Activated CD8-positive, alpha-beta memory T cell treated with anti-CD3 and anti-CD28 coated beads, Interleukin-2, amount 50 U/mL, for 4 hours (primary cell): ENCODE results near the gene RBM4.

Experiments
- DNase-seq: peaks from one replicate; pipeline ENCODE4 v3.0.0-alpha.2; 2020

Gene RBM4

DNA sequence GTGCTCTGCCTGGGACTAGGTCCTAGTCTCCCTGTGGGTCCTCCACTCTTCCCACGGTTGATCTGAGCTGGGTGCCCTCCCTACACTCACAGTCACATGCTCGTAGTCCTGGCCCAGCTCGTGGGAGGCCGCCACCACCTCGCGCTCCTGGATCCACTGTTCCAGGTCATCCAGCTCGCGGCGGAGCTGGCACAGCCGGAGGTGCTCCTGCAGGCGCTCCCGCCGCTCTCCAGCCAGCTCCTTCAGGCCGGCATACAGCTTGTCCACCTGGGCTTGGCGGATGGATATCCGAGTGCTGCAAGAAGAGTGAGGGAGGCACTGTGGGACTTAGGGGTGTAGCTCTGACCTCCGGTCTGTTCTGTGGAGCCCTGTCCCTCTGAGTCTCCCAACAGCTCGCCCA lies 53.9 kb downstream of the RBM4 start:
- no peak for DNase-seq

GRCh38 chr11:66692871-66693331 lies 54.4 kb downstream of the RBM4 start:
- DNase-seq = no peak

DNA sequence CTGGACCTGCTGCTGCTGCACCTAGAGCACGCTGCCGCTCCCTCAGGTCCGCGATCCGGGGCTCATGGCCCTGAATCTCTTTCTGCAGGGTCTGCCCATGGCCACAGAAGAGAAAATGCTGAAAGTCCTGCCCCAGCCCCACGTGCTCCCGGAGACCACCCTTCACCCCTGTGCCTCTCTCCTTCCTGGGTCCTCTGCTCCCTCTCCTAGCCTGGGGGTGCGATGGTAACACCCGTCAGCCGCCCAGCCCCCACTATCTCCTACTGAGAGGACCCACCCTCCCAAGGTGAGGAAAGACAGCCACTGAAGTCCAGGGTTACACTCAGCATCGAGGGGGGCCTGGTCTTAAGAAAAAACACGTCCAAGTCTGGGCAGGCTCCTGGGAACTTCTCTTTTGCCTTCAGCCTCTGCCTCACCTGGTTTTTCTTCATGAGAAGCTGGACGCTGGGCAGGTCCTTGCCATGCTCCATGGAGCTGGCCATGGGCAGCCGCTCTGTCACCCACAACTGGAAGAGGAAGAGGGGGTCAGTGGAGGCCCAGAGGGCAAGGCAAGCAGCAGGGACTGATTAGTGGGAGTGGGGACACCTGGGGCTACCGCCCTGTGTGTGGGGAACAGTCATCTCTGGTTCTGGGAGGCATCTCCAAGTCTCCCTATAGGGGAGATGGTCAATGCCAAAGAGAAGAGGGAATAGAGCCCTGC lies 55.0 kb downstream of the RBM4 start:
- no peak for DNase-seq

DNA sequence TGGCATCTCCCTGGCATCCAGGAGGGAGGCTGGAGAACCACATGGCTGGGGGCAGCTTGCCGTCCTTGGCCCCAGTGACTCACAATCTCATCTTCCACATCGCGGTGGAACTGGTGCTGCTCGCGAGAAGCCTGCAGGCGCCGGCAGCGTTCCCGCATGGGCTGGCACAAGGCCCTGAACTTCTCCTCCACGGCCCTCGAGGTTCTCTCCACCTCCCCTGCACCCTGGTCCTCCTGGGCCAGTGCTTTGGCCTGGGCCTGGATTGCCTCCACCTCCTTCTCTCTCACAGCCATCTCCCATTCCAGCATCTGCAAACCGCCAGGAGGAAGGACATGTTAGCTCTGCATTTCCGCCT lies 55.5 kb downstream of the RBM4 start:
- DNase-seq = no peak

DNA sequence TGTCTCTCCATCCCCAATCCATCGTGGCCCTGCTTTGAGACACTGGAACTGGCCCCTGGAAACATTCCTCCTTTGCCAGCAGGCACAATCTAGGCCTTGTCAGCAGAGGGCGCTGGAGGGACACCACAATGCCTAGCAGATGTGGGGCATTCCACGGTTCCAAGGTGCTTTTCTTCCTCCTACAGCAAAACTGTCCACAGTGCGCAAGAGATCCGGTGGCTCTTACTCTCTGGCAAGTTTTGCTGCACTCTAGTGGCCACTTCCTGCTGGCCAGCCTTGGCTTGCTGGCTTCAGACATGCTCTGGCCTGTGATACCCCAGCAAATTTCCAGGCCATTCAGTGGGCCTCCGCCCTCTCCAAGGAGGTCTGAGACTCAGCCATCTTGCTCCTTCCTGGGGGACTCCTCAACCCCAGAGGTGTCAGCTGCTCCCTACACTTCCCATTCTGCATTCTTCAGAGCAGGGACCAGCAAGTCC lies 56.3 kb downstream of the RBM4 start:
- DNase-seq = peak; percentile 85
